Sigmoid colon (tissue), 3 donors: ENCODE results near the gene PNRC1.

ENCODE experiments used
- POLR2A ChIP-seq, 2 donors: fragments of 450-650 bp; IDR thresholded peaks; one replicate each; pipeline ENCODE4 v1.6.1; 2016; ENCODE audit warnings: antibody characterized with exemption in 2 of 2, mild to moderate bottlenecking in 2 of 2, moderate library complexity in 2 of 2
- TF ChIP-seq, protein P1 (sequence below), 4 experiments: fragments of 450-650 bp in 3 of 4; fragments of 200-600 bp in 1 of 4; IDR thresholded peaks; one replicate each; pipeline ENCODE4 v1.5.1; 2016 to 2019; ENCODE audit warnings: antibody characterized with exemption in 4 of 4, mild to moderate bottlenecking in 3 of 4, moderate library complexity in 2 of 4

GRCh38 chr6:89132057-89132456 is 51.5 kb downstream of the PNRC1 start:
- TF ChIP-seq POLR2A (IDR thresholded peaks at IDR 0.05) = no peak
- TF ChIP-seq, protein P1, sequence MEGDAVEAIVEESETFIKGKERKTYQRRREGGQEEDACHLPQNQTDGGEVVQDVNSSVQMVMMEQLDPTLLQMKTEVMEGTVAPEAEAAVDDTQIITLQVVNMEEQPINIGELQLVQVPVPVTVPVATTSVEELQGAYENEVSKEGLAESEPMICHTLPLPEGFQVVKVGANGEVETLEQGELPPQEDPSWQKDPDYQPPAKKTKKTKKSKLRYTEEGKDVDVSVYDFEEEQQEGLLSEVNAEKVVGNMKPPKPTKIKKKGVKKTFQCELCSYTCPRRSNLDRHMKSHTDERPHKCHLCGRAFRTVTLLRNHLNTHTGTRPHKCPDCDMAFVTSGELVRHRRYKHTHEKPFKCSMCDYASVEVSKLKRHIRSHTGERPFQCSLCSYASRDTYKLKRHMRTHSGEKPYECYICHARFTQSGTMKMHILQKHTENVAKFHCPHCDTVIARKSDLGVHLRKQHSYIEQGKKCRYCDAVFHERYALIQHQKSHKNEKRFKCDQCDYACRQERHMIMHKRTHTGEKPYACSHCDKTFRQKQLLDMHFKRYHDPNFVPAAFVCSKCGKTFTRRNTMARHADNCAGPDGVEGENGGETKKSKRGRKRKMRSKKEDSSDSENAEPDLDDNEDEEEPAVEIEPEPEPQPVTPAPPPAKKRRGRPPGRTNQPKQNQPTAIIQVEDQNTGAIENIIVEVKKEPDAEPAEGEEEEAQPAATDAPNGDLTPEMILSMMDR (IDR thresholded peaks at IDR 0.05) = no peak
